NCI-H2196 (cell line): ENCODE results near the gene NOTUM.

Experiments
- DNase-seq: peaks from one replicate; lab custom pipeline; 2025; ENCODE audit not compliant: unreplicated experiment; lab: John Stamatoyannopoulos, UW

NOTUM gene

GRCh38 chr17:81911277-81911961 lies 49.6 kb downstream of the NOTUM start, which contains the start of gene PCYT2:
TSS of gene PCYT2 (minus strand) at chr17:81911399. CDS start at chr17:81911355, 44 bp downstream.
- peak; percentile 98 for DNase-seq

- no peak for DNase-seq
Measured at GRCh38 chr17:81910840-81911276, 50.1 kb downstream of the NOTUM start.

- DNase-seq: no peak
Measured at GRCh38 chr17:81909966-81910839, 50.8 kb downstream of the NOTUM start.

GRCh38 chr17:81909231-81909630 lies 51.8 kb downstream of the NOTUM start:
- DNase-seq: no peak

- DNase-seq: no peak
Measured at GRCh38 chr17:81908793-81909192, 52.2 kb downstream of the NOTUM start.

- no peak for DNase-seq
Measured at GRCh38 chr17:81907219-81908145, 53.5 kb downstream of the NOTUM start.

GRCh38 chr17:81906476-81907218 lies 54.3 kb downstream of the NOTUM start:
- peak; percentile 26 for DNase-seq

GRCh38 chr17:81905993-81906392 lies 55.0 kb downstream of the NOTUM start:
- DNase-seq: no peak

- no peak for DNase-seq
Measured at GRCh38 chr17:81905424-81905875, 55.5 kb downstream of the NOTUM start.

GRCh38 chr17:81904600-81905423 lies 56.2 kb downstream of the NOTUM start:
- no peak for DNase-seq

GRCh38 chr17:81903896-81904599 lies 56.9 kb downstream of the NOTUM start:
- no peak for DNase-seq

GRCh38 chr17:81903415-81903831 lies 57.6 kb downstream of the NOTUM start:
- no peak for DNase-seq

GRCh38 chr17:81902653-81903414 lies 58.2 kb downstream of the NOTUM start:
- DNase-seq: no peak
